GM15510 (cell line): ENCODE data around the gene TBC1D24.

ENCODE experiments used
- POLR2A ChIP-seq: IDR thresholded peaks from 3 replicates; pipeline ENCODE4 v1.6.1; 2011; ENCODE audit warnings: borderline replicate concordance; ENCODE audit not compliant: insufficient read length; ENCODE audit errors: extremely low read depth

The TBC1D24 gene

DNA sequence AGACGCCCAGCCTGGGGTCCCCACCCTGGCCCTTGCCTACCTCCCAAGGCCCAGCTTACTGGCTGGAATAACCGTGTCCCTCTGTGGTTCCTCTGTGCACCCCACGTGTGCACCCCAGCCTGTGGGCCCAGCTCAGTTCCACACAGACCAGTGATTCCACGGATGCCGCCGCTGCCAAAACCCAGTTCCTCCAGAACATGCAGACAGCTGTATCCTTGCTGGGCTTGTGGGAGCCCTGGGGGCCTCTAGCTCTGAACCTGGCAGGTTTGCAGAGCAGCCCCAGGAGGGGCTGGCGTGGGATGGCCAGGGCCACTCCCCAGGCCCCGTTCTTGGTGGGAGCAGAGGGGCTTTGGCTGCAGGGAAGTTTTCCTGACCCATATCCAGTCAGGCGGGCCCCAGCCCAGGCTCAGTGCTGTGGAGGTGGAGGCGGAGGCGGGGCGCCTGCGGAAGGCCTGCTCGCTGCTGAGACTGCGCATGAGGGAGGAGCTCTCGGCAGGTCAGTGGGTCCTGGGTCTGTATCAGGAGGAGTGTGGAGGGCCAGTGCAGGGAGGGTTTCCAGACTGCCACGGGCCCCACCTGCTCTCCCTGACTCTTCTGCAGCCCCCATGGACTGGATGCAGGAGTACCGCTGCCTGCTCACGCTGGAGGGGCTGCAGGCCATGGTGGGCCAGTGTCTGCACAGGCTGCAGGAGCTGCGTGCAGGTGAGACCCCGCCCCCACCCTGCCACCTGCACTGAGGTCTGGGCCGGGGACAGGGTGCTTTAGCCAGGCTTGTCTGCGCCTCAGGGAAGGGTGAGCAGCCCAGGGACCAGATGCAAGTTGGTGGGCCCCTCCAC is 12.7 kb upstream of the TBC1D24 start:
- TF ChIP-seq POLR2A: no peak

DNA sequence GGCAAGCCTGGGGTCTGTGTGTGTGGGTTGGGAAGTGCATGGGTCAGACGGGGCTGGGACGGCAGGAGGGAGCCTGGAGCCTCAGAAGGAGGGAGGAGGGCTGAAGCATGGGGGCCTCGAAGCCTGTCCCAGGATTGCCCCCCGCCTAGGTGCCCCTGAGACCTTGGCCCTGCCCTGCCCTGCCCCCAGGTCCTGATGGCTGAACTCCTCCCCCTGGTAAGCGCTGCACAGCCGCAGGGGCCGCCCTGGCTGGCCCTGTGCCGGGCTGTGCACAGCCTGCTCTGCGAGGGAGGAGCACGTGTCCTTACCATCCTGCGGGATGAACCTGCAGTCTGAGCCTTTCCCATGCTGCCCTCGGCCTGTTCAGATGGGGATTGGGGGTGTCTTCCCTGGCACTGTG is 10.6 kb upstream of the TBC1D24 start:
- no peak for TF ChIP-seq POLR2A

DNA sequence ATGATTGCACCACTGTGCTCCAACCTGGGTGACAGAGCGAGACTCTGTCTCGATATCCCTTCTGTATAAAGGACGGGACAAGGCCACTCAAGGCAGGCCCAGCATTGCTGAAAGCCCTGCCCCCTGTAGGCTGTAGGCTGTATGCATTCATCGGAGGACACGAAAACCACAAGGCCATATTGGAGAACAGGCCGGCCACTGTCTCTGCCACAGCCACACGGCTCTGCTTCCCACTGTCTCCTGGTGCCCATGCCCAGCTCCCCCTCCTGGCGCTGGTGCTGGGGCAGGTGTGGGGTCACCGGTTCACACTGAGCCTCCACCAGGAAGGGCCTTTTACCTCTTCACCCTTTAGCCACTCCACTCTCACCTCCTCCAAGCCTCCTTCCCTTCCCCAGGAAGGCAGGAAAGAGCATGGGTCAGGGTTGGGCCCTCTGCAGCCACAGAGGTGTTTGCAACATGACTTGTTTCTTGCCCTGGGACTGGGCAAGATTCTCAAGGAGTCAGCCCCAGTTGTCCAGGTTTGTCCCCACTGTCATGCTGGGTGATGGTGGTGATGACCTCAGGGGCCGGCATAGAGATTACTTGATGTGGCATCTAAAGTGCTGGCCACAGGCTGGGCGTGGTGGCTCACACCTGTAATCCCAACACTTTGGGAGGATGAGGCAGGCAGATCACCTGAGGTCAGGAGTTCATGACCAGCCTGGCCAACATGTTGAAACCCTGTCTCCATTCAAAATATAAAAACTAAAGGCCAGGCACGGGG is 9.1 kb upstream of the TBC1D24 start:
- no peak for TF ChIP-seq POLR2A

DNA sequence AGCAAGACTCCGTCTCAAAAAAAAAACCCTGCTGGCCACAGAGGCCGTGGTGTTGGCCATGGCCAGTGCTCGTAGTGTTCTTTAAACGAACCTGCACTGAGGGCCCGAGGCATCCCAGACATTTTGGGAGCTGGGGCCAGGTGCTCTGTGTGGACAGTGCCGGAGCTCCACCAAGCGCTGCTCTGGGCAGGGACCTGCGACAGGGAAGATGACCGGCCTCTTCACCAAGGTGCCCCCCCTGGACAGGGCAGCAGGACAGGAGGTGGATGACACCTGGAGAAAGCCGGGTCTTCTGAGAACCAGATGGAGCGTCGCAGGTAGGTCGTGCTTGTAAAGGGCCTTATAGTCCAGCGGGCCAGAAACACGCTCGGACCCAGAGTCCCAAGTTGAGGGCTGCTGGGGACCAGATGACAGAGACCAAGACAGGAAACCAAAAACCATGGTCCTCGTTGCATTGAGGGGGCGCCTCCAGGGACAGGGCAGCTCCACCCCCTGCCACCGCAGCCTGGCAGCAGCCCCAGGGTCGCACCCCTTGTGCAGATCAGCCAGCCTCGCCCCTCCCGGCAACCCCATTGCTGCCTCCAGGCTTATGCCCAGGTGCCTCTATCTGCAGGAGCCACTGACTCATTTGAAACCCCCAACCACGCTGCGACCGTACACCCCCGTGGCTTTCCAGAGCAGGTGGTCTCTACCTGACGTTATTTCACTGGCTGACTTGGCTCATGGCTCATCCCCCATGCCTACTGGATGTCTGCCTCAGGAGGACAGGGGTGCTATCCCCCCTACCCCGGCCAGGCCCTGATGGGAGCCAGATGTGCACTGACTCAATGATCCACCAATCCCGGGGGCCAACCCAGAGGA is 8.0 kb upstream of the TBC1D24 start:
- TF ChIP-seq POLR2A: no peak

DNA sequence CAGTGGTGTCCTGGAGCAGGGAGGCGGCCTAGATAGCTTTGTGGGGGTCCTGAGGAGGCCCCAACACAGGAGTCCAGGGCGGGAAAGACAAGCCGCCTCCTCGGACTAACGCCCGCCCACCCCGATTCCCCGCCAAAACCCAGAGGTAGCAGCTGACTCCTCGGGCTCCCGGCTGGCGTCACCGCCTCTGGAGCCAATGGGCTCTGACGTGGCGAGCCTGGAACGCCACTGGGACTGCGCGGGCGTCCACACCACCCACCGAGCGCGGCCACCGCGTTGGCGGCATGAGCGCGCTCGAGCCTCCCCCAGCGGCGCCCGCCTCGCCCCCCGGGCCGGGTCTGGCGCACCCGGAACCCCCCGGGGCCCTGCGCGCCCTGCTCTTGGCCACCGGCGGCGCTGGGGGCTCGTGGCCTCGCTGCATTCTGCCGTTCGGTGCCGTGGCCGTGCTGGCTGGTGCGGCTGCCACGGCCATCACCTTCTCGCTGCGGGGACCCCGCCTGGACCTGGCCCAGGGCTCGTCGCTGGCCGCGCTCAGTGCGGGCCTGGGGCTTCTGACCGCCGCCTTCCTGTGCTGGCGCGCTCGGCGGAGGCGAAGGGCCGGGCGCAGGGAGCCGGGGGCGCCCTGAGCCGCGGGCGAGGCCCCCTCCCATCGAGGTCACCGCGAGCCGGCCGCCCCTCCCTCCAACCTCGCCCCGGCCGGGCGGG is 7.2 kb upstream of the TBC1D24 start:
- TF ChIP-seq POLR2A: peak; percentile 17

DNA sequence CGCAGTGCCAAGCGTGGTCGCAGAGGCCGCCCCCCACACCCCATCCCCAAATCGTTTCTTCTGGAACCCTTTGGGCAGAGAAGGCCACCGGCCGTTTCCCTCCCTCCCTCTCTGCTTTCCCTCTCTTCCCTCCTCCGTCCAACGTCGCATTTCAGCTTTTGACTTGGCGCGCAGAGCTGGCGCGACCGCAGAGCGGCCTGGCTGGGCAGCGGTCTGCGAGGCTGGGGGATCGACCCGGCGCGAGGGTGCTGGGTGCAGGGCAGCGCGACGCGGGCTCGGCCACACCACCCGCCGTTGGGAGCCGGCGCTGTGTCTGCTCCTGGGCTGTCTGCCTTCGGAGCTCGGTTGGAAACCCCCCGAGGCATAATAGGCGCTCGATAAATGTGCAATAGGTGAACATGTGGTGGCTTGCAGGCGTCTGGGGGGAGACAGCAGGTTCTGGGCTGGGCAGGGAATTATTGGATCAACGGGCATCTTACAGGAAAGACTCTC is 6.6 kb upstream of the TBC1D24 start:
- peak; percentile 17 for TF ChIP-seq POLR2A

DNA sequence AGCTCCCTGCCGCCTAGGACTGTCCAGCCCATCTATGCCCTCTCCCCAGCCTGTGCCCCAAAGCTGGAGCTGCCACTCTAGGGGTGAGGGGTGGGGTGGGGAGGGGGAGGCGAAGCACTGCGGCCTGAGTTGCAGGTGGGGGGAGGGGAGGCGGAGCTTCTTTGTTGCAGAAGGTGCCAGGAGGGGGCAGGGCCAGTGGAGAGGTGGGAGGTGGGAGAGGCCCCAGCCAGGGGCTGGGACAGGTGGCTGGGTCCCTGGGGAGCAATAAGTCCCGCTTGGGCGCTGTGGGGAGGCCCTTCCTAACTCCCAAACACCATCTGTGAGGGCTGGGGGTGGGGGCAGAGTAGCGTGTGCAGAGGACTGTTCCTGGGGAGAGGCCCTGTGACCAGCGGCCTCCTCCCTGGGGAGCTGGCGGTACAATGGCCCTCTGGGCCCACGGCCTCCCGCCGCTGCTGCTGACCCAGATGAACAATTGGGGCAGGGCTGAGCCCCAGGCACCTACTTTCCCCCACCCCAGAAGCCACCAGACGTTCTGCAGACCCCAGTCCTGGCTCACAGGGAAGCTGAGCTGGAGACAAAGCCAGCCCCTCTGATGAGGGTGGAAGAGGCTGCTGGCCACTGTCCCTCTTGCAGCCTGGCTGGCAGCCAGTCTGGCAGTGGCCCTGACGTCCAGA is 6.1 kb upstream of the TBC1D24 start:
- no peak for TF ChIP-seq POLR2A

DNA sequence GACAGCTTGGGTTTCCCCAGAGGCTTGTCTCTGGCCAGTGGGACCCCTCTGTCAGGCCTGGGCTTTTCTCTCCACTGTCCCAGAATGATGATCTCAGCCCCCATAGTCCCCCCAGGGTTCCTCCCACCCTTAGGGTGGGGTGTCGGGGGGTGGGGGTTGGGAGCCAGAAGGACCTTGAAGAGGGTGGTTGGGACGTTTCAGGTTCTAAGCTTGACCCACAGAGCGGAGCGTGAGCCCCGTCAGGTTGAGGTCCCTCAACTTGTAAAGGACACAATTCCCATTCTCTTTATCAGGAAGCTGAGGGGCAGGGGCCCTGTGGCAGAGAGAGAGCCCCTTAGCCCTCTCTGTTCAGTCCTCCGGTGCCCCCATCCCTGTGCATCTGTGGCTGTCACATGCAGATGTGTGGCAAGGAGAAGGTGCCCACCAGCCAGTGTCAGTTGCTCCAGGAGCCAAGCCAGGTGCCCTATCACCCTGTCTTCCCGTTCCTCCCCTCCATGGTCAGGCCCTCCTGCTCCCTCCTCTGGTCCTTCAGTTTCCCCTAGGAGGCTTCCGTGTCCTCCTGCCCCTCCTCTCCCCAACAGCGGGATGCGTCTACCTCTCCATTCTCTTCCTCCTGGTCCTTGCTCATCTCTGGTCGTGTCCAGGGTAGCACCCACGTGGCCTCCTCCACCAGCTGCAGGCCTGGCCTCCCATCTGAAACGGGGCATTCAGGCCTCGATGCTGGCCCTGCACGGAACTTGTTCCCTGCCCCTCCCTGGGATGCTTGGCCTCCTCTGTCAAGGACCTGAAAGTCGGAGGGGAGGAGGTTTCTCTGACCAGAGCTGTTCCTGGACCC is 5.3 kb upstream of the TBC1D24 start:
- TF ChIP-seq POLR2A: no peak

DNA sequence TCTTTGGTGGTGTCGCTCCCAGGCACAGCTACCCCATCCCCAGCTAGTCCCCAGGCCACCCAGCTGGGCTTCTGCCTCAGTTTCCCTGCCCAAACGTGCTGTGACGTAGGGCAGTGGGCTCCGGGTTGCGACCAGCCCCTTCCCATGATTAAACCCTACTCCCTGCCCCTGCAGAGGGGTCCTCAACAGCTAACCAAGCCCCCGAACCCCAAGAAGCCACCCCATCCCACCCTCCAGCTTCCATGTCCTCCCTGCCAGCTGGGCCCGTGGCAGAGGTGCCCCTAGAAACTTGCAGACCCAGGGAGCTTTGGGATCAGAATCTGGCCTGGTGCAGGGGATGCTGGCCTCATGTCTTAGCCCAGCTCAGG is 4.7 kb upstream of the TBC1D24 start:
- no peak for TF ChIP-seq POLR2A

DNA sequence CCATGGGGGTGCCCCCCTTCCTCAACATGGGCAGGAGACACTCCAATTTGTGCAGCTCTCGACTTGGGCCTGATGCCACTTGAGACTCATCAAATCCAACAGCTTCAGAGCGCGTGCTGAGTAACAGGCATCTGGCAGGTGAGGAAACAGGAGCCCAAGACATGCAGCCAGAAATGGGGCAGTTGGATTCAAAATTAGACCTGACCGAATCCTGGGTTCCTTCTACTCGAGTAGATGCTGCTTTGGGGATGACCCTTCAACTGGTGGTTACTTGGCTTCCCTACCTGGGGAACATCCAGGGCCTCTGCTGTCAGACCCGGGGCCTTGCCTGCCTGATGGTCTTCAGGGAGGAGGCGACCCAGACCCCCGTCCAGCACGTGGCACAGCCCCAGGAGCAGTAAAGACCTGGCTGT is 4.3 kb upstream of the TBC1D24 start:
- no peak for TF ChIP-seq POLR2A

DNA sequence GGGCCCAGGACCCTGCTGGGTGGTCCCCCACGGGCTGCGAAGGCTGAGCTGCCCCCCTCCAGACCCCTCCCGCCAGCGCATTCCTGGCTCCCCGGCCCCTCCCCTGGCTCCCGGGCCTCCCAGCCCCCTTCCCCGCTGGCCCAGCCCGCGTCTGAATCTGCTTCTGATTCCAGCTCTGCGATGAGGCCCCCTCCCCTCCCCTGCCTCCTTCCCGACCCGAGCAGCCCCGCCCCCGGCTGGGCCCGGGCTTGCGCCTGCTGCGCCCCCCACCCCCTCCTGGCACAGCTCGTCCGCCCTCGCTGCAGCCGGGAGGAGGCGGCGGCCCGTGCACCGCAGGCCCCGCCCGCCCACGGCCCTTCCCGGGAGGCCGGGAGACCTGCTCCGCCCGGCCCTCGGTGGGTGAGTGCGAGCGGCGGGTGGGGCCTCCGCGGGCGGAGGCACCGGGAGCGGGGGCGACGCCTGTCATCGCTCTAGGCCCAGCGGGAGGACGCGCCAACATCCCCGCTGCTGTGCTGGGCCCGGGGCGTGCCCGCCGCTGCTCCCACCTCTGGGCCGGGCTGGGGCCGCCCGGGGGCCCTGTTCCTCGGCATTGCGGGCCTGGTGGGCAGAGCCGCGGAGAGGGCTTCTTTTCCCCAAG is 3.8 kb upstream of the TBC1D24 start, which contains the start of gene NTN3:
NTN3 (plus strand) TSS at position 282 of the 637 bp plus-strand sequence. CDS start 405 bp downstream, outside the sequence.
- TF ChIP-seq POLR2A: no peak

DNA sequence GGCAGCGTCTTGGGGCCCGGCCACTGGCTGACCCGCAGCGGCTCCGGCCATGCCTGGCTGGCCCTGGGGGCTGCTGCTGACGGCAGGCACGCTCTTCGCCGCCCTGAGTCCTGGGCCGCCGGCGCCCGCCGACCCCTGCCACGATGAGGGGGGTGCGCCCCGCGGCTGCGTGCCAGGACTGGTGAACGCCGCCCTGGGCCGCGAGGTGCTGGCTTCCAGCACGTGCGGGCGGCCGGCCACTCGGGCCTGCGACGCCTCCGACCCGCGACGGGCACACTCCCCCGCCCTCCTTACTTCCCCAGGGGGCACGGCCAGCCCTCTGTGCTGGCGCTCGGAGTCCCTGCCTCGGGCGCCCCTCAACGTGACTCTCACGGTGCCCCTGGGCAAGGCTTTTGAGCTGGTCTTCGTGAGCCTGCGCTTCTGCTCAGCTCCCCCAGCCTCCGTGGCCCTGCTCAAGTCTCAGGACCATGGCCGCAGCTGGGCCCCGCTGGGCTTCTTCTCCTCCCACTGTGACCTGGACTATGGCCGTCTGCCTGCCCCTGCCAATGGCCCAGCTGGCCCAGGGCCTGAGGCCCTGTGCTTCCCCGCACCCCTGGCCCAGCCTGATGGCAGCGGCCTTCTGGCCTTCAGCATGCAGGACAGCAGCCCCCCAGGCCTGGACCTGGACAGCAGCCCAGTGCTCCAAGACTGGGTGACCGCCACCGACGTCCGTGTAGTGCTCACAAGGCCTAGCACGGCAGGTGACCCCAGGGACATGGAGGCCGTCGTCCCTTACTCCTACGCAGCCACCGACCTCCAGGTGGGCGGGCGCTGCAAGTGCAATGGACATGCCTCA is 3.1 kb upstream of the TBC1D24 start:
- no peak for TF ChIP-seq POLR2A

DNA sequence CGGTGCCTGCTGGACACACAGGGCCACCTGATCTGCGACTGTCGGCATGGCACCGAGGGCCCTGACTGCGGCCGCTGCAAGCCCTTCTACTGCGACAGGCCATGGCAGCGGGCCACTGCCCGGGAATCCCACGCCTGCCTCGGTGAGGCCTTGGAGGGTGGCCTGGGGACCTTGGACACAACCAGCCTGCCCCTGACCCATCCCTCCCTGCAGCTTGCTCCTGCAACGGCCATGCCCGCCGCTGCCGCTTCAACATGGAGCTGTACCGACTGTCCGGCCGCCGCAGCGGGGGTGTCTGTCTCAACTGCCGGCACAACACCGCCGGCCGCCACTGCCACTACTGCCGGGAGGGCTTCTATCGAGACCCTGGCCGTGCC is 2.5 kb upstream of the TBC1D24 start:
- TF ChIP-seq POLR2A: no peak
